GM19397 (cell line): ENCODE data around the gene ZNF862.
"Not testable (repeated sequence)": the region's sequence is repeated elsewhere in the genome, so short reads cannot be mapped to it uniquely, and the experiment has no call there.

Experiments
- ATAC-seq: cut with Tn5 transposase; IDR thresholded peaks from one replicate; pipeline ENCODE4 v1.9.1; 2021; ENCODE audit warnings: mild to moderate bottlenecking, moderate library complexity; ENCODE audit not compliant: unreplicated experiment

Gene ZNF862

GRCh38 chr7:149823631-149824199 is 14.5 kb upstream of the ZNF862 start:
- no peak for ATAC-seq

- no peak for ATAC-seq
Measured at GRCh38 chr7:149824301-149824741, 13.9 kb upstream of the ZNF862 start.

- no peak for ATAC-seq
Measured at GRCh38 chr7:149824748-149825566, 13.2 kb upstream of the ZNF862 start.

- ATAC-seq, result no peak
Measured at GRCh38 chr7:149825567-149826343, 12.4 kb upstream of the ZNF862 start.

GRCh38 chr7:149826344-149827088 is 11.7 kb upstream of the ZNF862 start:
- ATAC-seq, result no peak

GRCh38 chr7:149827089-149827981 is 10.8 kb upstream of the ZNF862 start:
- no peak for ATAC-seq

GRCh38 chr7:149828357-149829309 is 9.5 kb upstream of the ZNF862 start:
- no peak for ATAC-seq

GRCh38 chr7:149830527-149830926 is 7.6 kb upstream of the ZNF862 start:
- ATAC-seq, result not testable (repeated sequence)

- ATAC-seq, result no peak
Measured at GRCh38 chr7:149830997-149831740, 7.0 kb upstream of the ZNF862 start.

- ATAC-seq, result no peak
Measured at GRCh38 chr7:149831741-149832219, 6.4 kb upstream of the ZNF862 start.

- no peak for ATAC-seq
Measured at GRCh38 chr7:149832332-149833041, 5.7 kb upstream of the ZNF862 start.

- ATAC-seq, result no peak
Measured at GRCh38 chr7:149833495-149834130, 4.6 kb upstream of the ZNF862 start.

GRCh38 chr7:149834601-149835000 is 3.6 kb upstream of the ZNF862 start:
- ATAC-seq, result no peak

- no peak for ATAC-seq
Measured at GRCh38 chr7:149836434-149836833, 1.7 kb upstream of the ZNF862 start.

GRCh38 chr7:149837564-149838223 is 481 bp upstream of the ZNF862 start:
- no peak for ATAC-seq

GRCh38 chr7:149838992-149839408 is 825 bp downstream of the ZNF862 start:
- no peak for ATAC-seq
